CD4-positive, alpha-beta T cell treated with Interleukin-4 for 4 hours (primary cell): ENCODE measurements around the gene CYP19A1.

Source experiments
- DNase-seq: peaks from one replicate; pipeline ENCODE4 v3.0.0-alpha.2; 2020

CYP19A1 gene

DNA sequence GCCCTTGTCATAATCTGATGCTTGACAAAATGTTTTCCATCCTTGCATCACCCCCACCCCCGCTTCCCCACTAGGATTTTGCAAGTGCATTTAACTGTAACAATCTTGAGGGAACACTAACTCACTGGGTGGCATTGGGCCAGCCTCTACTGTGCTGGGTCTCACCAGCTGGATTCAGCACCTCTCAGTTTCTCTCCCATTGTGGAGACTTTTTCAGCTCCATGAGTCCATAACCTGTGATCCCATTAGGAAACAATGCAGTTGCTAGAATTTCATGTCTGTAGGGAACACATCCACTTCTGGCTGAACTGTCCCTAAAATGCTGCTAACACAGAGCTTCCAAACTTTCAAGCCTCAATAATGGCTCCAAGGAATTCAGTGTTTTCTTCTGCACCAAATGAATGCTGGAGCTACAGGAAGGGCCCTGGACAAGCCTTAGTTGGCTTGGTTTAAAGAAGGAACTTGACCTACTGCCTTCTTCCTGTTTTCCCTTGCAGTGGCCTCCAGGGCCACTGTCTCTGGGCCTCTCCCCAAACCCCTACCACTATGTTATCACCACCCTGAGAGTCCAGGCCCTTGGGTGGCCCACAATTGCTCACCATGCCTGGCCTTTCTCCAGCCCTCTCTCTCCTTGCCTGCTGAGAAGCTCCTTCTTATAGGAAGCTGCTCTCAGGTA lies 15.6 kb downstream of the CYP19A1 start:
- no peak for DNase-seq

GRCh38 chr15:51321316-51321715 lies 17.1 kb downstream of the CYP19A1 start:
- no peak for DNase-seq

GRCh38 chr15:51320843-51321242 lies 17.6 kb downstream of the CYP19A1 start:
- no peak for DNase-seq

DNA sequence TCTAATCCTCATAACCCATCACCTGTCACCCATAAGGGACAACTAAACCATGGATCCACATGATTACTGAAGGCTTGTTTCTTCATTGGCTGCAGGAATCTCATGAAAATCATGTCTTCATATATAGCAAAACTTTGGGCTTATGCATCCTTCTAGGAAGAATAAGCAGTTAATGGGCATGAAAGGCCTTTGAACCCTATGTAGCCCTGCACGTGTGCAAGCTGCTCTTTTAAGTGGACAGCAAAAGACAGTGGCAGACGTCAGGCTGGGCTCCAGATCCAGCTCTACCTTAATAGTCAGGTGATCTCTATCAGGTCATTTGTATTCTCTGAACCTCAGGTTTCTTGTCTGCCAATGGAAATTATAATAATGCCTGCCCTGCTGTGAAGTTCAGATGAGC lies 18.9 kb downstream of the CYP19A1 start:
- DNase-seq: no peak

- DNase-seq: no peak
Measured at GRCh38 chr15:51318382-51319150, 19.8 kb downstream of the CYP19A1 start.

GRCh38 chr15:51316636-51317035 lies 21.8 kb downstream of the CYP19A1 start:
- no peak for DNase-seq

DNA sequence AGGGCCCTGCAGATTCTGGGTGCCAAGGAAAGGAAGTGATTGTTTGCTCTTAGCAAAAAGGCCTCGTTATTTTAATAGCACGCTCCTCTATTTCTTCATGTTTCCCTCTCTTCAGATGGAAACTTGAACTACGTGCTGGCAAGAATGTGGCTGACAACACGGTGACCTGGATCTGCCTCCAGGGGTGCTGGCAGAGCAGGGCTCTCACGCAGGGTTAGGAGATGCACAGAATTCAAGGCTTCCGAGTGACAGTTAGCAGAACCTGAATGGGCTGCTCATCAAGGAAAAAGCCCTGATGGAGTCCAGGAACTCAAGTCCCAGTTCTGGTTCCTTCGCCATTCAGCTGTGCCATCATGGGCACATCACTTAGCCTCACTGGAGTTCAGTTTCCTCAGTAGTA lies 22.7 kb downstream of the CYP19A1 start:
- DNase-seq: no peak

DNA sequence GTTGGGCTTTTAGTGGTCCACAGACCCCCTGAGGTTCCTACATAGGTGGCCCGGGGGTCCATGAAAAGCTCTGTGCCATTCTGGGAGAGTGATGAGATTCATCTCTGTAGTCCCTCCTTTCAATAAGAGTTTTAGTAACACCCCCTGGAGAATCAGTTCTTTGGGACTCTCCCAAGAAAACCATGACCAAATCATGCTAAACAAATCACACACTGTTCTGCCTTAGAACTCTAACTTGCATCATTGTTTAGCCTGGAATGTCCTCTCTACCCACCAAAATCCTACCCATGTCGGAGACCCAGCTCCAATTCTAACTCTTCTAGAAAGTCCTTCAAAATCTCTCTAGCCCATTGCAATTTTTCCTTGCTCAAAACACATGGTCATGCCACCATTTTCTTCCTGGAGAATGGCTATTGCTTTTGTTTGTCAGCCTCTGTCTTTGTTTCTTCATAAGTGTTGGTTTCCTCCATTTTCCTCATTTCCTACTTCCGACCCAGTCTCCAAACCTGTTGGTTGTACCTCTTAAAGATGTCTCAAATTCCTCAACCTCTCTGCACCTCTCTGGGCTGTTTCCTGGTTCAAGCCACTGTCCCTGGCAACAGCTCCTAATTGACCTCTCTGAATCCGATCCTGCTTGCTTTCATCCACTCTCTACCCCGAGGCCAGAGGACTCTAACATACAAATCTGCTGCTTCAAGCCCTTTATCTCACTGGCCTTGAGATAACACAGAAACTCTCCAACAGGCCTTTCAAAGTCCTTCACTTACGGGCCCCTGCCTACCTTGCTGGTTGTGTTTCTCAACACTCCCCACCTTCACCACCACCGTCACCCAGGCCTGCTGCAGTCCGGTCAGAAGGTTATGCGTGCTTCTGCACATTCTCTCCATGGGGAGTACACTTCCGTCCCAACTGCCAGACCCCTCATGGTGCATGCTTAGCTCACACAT lies 23.7 kb downstream of the CYP19A1 start:
- DNase-seq: no peak

GRCh38 chr15:51313644-51314280 lies 24.6 kb downstream of the CYP19A1 start:
- no peak for DNase-seq

GRCh38 chr15:51313074-51313393 lies 25.4 kb downstream of the CYP19A1 start:
- DNase-seq: no peak

DNA sequence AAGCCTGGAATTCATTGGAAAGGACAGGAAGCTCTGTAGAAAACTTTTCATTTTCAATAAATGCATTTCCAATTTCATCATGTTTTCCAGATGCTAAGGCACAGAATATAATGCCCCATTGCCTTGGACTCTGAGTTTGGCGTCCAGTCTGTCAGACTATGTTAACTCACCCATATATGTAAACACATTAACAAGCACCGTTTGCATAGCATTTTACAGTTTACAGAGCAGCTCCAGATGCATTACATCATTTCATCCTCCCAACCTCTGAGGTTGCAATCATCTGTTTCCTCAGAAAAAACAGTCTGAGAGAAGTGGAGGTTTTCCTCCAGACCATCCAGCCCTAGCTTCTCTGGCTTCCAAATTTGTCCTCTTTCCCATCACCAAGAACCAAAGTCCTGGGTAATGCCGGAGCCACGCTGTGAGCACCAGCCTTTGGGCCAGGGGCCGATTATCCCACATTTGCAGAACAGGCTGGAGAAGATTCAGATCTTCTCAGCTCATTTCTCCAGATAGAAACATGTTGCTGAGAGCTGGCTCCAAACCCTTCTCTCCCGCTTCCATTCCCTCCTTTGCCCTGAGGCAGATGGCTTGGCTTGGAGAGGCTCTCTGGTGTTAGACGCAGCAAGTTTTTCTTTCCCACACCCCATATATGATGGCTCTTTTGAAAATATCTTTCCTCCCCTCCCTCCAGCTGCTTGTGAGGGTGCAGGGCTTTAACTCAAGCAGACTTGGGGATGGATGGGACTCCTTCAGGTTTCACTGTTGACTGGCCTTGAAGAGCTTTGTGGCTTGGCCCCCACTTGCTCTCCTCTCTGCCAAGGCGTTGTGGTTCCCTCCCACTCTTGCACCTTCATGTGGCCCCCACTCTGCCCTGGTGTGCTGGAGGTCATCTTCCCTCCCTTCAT lies 26.0 kb downstream of the CYP19A1 start:
- DNase-seq: no peak

DNA sequence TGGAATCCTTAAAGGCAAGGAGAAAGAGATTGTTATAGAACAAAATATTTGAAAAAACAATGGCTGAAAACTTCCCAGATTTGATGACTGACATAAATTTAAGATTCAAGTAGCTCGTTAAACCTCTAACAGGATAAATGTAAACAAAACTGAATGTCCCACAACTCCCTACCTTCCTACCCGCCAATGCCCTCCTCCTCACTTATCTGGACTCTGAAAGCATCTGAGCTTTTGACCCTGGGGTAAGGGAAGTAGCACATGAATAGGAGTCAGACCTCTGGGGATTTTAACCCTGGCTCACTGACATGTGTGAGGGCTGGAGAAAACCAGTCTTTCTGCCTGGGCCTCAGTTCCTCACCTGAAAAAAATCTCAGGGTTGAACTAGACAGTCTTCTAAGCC lies 26.9 kb downstream of the CYP19A1 start:
- DNase-seq: no peak

- no peak for DNase-seq
Measured at GRCh38 chr15:51310064-51310463, 28.3 kb downstream of the CYP19A1 start.

DNA sequence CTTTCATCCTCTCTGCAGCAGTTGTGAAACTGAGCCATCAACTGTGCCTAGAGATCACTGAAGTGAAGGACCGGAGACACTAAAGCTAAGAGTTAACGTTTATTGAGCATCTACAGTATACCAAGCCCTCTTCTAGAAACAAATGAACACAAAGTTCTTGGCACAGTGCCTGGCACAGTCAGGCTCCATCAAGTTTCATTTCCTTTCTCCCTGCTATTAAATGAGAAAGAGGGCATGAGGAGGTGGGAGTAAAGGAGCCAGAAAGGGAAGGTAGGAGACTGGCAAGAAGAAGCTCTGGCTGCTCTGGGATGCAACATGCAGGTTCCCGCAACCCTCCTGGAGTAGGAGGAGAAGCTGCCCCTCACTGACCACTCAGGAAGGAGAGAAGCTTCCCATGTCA lies 30.6 kb downstream of the CYP19A1 start:
- no peak for DNase-seq

- no peak for DNase-seq
Measured at GRCh38 chr15:51307325-51307724, 31.1 kb downstream of the CYP19A1 start.

DNA sequence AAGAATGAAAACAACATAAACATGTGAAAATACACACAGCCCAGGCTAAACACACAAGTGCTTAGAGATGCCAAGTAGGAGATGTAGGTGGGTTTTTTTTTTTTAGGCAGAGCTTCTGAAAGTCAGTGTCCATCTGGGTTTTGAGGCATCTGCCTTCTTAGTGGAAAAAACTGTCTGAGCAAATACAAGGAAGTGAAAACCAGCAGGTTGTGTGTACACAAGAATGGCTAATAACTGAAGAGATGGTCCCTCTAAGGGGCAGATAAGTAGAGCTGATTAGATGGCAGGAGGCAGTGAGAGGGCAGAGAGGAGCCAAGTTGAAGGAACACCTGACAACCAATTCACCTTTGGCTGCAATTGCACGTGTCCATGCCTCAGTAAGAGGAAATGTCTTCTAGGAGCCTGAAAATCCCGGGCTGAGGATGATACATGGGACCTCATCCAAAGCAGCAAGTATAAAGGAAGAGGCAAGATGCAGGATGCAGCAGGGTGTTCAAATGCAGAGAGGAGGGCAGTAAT lies 34.9 kb downstream of the CYP19A1 start:
- DNase-seq: no peak

DNA sequence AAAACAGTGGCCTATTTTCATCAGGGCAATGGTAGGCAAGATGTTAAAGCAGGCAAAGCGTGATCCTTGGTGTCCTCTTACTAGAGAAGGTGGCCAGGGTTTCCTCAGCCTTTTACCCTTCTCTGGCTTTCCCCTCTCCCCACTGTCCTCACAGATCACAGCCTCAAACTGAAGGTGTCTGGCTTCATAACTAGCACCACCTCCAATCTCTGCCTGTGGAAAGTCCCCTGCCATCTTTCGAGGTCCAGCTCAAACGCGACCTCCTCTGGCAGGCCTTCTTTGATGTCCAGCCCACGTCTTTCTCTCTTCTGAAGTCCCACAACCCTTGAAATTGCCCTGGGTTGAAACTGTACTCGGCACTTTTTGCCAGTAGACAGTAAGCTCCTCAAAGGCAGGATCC lies 35.9 kb downstream of the CYP19A1 start:
- DNase-seq: no peak

DNA sequence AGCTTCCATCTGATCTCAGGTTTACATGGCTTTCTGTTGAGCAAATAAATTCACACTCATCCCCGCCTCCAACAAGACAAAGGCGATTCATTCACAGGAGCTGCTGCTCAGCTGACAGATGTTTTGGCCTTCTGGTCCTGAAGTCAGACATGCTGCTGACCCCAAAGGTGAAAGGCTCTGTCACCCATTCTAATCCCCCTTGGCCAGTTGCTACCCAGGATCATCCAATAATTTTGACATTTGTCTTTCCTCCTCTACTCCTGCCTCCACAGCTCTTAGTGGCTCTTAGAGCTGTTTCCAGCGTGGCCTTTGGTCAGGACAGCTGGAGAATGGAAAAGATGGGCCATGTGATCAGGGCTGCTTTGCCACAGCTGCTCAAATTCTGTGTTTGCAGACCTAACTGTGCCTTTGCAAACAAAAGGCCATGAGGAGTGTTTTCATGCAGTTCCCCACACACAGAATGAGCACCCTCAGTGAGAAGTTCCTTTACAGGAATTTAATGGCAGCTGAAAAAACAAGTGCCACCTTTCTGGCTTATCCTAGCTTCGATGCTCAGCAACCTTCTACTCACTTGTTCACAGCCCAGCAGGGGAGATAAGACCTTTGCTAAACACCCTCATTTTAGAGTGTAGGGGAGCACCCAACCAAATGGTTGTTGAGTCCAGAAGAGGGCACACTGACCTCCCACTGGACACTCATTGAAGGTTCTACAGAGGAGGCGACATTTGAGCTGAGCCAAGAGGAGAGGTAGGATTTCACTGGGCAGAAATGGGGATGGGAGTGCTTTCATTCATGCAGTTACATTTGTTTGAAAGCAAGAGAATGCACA lies 39.0 kb downstream of the CYP19A1 start:
- no peak for DNase-seq

DNA sequence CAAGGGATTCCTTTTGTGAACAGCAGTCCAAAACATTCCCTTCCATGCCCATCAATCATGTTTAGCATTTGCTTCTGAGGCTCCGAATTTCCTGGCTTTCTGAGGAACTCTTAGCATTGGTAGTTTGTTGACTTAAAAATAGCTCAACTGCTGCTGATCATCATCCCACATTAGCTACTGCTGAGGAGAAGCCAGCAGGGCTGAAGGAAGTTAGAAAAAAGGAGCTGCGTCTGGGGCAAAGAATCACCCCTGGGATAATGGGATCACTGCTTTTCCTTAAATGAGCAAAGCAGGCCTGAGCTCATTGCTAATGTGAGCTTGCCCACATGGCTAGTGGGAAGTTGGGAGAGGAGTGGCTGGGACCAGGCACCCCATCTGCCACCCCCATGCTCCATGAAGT lies 39.8 kb downstream of the CYP19A1 start:
- no peak for DNase-seq

DNA sequence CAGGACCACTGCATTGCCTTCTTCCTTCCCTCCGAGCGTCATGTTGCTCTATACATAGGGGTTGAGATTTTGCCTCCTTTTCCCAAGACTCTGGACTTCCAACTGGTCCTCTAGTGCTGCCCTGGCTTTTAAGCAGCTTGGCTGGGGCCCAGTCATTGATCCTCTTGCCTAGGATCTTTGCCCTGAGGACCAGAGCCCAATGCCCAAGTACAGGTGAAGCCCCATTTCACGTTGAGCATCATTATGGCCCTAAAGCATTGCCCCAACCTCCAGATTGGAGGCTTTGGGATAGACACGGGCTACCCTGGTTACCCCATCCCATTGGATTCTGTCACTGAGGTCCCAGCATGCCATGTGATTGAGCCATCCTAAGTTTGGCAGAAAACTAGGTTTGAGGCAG lies 47.7 kb downstream of the CYP19A1 start:
- no peak for DNase-seq

DNA sequence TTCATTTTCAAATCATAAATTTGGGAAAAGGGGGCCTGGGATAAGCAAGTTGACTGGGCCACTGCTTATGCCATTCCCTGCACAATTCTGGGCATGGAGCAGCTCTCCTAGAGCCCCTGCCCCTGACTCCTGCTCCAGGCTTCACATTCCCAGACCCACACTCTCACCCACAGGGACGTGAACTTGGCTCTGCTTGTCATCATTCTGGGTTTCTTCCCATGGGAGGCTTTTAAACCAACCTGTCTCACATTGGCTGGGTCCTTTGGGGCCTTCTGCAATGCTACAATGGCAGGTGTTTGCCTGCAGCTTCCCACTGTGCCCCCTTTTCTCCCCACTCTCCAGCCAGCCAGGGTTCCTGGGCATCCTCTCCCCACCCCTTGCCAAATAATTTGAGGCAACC lies 49.1 kb downstream of the CYP19A1 start:
- DNase-seq: no peak
